Upper lobe of left lung (tissue), 6 donors: ENCODE measurements around the gene RAPGEF2. TPM values are rescaled to one million over a fixed set of nuclear protein-coding genes. Genes with fewer than 3 reads are reported as not detected.

ENCODE experiments used
- ATAC-seq, 2 donors: fragments of 200-7000 bp; cut with Tn5 transposase; one replicate each; pipeline ENCODE4 v1.9.1; 2022; ENCODE audit warnings: mild to moderate bottlenecking in 2 of 2, moderate library complexity in 2 of 2; ENCODE audit not compliant: low FRiP score in 2 of 2
- DNase-seq, 2 donors: peaks; one replicate each; pipeline ENCODE4 v3.0.0-alpha.2; 2019 to 2020
- H3K27ac ChIP-seq, 4 donors: fragments of 200-600 bp; sonication (generic); one replicate each; pipeline ENCODE4 v1.5.1; 2016 to 2019
- H3K27me3 ChIP-seq, 4 donors: fragments of 200-600 bp; sonication (generic); one replicate each; pipeline ENCODE4 v1.5.1; 2017 to 2019
- H3K36me3 ChIP-seq, 4 donors: fragments of 200-600 bp; sonication (generic); one replicate each; pipeline ENCODE4 v1.5.1; 2016 to 2019
- H3K4me1 ChIP-seq, 4 donors: fragments of 200-600 bp; sonication (generic); one replicate each; pipeline ENCODE4 v1.5.1; 2018 to 2019
- H3K4me3 ChIP-seq, 4 donors: fragments of 200-600 bp; sonication (generic); one replicate each; pipeline ENCODE4 v1.5.1; 2017 to 2019; ENCODE audit warnings: mild to moderate bottlenecking in 2 of 4, moderate library complexity in 1 of 4
- H3K9me3 ChIP-seq, 4 donors: fragments of 200-600 bp; sonication (generic); one replicate each; pipeline ENCODE4 v1.5.1; 2018 to 2019
- EP300 ChIP-seq, 4 donors: sonication (generic); formaldehyde crosslinking; IDR thresholded peaks; one replicate each; pipeline ENCODE4 v1.5.1; 2017; ENCODE audit warnings: antibody characterized with exemption in 4 of 4, control low read depth in 2 of 4
- POLR2A ChIP-seq, 4 donors: fragments of 450-650 bp; IDR thresholded peaks; one replicate each; pipeline ENCODE4 v1.5.1; 2016 to 2017; ENCODE audit warnings: antibody characterized with exemption in 4 of 4, mild to moderate bottlenecking in 2 of 4
- POLR2AphosphoS5 ChIP-seq, 2 donors: sonication (generic); formaldehyde crosslinking; IDR thresholded peaks; one replicate each; pipeline ENCODE4 v1.5.1; 2017; ENCODE audit warnings: antibody characterized with exemption in 2 of 2
- WGBS, 2 donors: methylation state at CpG; one replicate each; pipeline ENCODE4 v1.1.5; 2017 to 2018; 5-methylcytosine and 5-hydroxymethylcytosine counted together
- total RNA-seq, 6 donors: library from RNA; depleted of rRNA in 4 of 6; stranded (reverse); fragments of >200 nt in 4 of 6; gene quantifications; one replicate each; pipeline versions ENCODE4 v1.1.0 to v1.2.1, GENCODE V29; 2016 to 2021
- TF ChIP-seq, protein P1 (sequence below), 6 experiments: fragments of 450-650 bp in 4 of 6; fragments of 200-600 bp in 2 of 6; sonication (generic) in 2 of 6; IDR thresholded peaks; one replicate each; pipeline ENCODE4 v1.5.1; 2016 to 2019; ENCODE audit warnings: antibody characterized with exemption in 6 of 6
- donor health status: DM: no; HTN: no; CAD: no; lungs with moderate emphysema.
- donor health status: DM: no; HTN: yes; CAD: no; lungs with severe emphysema.

The RAPGEF2 gene
- total RNA-seq, 6 donors from 2014 or later, result 53.3 to 122 (median 66.3) TPM

DNA sequence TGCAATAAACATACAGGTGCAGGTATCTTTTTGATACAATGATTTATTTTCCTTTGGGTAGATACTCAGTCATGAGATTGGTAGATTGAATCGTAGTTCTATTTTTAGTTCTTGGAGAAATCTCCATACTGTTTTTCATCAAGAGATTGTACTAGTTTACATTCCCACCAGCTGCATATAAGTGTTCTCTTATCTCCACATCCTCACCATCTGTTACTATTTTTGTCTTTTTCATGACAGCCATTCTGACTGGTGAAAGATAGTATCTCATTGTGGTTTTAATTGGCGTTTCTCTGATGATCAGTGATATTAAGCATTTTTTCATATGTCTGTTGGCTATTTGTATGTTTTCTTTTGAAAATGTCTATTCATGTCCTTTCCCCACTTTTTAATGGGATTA lies 202.2 kb downstream of the RAPGEF2 start:
- Histone ChIP-seq H3K4me3 (no peak overlapping the region), H3K9me3 (no peaks in the 10 kb centered on the region), H3K27ac (no peak overlapping the region), H3K27me3 (no peaks in the 10 kb centered on the region), H3K36me3 (peaks cover 0 to 4% (median 0%) of the 10 kb centered on the region in 4 donors), H3K4me1 (peaks cover 0 to 12% (median 0%) of the 10 kb centered on the region in 4 donors)
- TF ChIP-seq, protein P1, sequence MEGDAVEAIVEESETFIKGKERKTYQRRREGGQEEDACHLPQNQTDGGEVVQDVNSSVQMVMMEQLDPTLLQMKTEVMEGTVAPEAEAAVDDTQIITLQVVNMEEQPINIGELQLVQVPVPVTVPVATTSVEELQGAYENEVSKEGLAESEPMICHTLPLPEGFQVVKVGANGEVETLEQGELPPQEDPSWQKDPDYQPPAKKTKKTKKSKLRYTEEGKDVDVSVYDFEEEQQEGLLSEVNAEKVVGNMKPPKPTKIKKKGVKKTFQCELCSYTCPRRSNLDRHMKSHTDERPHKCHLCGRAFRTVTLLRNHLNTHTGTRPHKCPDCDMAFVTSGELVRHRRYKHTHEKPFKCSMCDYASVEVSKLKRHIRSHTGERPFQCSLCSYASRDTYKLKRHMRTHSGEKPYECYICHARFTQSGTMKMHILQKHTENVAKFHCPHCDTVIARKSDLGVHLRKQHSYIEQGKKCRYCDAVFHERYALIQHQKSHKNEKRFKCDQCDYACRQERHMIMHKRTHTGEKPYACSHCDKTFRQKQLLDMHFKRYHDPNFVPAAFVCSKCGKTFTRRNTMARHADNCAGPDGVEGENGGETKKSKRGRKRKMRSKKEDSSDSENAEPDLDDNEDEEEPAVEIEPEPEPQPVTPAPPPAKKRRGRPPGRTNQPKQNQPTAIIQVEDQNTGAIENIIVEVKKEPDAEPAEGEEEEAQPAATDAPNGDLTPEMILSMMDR (IDR thresholded peaks at IDR 0.05), result no peak
- TF ChIP-seq EP300 (IDR thresholded peaks at IDR 0.05) (no peak), POLR2AphosphoS5 (IDR thresholded peaks at IDR 0.05) (no peak), POLR2A (IDR thresholded peaks at IDR 0.05) (no peak)
- ATAC-seq, result no peak
- no peak for DNase-seq
- 86 to 94% methylated on average over 2 of the region's 2 CpGs for WGBS, 2 donors

DNA sequence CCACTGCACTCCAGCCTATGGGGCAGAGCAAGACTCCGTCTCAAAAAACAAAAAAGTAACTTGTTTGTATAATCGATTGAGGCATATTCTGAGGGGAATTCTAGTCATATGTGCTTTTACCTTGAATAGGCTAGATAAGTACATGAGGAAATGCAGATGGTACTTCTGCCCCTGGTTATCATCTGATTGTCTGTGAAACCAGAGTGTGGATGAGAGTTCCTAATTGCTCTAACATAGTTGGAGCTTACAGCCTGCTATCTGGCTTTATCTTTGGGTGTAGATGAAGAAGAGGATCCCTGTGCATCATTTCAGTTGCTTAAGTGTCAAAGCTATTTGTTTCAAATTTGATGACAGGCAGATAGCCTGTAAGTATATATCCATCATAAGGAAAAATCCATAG lies 205.1 kb downstream of the RAPGEF2 start:
- no peaks in the 10 kb centered on the region for H3K27me3 ChIP-seq
- no peaks in the 10 kb centered on the region for H3K9me3 ChIP-seq
- TF ChIP-seq POLR2A (IDR thresholded peaks at IDR 0.05) (no peak), POLR2AphosphoS5 (IDR thresholded peaks at IDR 0.05) (no peak), EP300 (IDR thresholded peaks at IDR 0.05) (no peak)
- TF ChIP-seq, protein P1 (IDR thresholded peaks at IDR 0.05), result no peak
- H3K27ac ChIP-seq, result no peak overlapping the region
- no peak overlapping the region for H3K4me3 ChIP-seq
- 95 to 98% methylated on average over 2 of the region's 2 CpGs for WGBS, 2 donors
- peaks cover 0 to 4% (median 0%) of the 10 kb centered on the region in 4 donors for H3K36me3 ChIP-seq
- DNase-seq, result no peak
- peaks cover 0 to 20% (median 7%) of the 10 kb centered on the region in 4 donors for H3K4me1 ChIP-seq
- no peak for ATAC-seq

- TF ChIP-seq POLR2A (IDR thresholded peaks at IDR 0.05) (no peak), POLR2AphosphoS5 (IDR thresholded peaks at IDR 0.05) (no peak), EP300 (IDR thresholded peaks at IDR 0.05) (no peak)
- TF ChIP-seq, protein P1 (IDR thresholded peaks at IDR 0.05), result no peak
- H3K27ac ChIP-seq, result no peak overlapping the region
- H3K9me3 ChIP-seq, result no peaks in the 10 kb centered on the region
- H3K4me3 ChIP-seq, result no peak overlapping the region
- peaks cover 0 to 4% (median 0%) of the 10 kb centered on the region in 4 donors for H3K36me3 ChIP-seq
- peaks cover 0 to 20% (median 7%) of the 10 kb centered on the region in 4 donors for H3K4me1 ChIP-seq
- no peak for DNase-seq
- WGBS, 2 donors, result 58 to 66% methylated on average over 4 of the region's 4 CpGs
- ATAC-seq, result no peak
- no peaks in the 10 kb centered on the region for H3K27me3 ChIP-seq
These were observed 205.9 kb downstream of the RAPGEF2 start for GRCh38 chr4:159308566-159309340.

DNA sequence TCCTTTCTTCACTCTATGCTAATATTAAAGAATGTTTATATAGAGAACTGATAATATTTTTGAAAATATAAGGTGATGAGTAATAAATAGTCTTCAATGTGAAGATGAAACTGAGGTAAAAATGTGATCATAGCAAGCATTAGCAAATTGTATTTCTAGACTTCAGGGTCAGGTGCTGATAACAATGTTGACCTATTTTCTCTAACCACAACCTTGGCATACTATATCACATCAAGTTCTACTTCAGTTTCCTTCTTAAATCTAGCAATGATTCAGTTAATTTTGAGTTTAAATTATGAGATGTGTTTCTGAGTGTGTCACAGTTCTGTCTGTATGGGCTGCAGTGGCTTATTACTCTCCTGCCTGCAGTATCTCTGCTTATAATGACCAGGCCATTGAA lies 209.4 kb downstream of the RAPGEF2 start:
- ATAC-seq, result no peak
- H3K9me3 ChIP-seq, result no peaks in the 10 kb centered on the region

More for the DNA sequence above, 209.4 kb downstream of the RAPGEF2 start:
- no peak for DNase-seq
- TF ChIP-seq, protein P1 (IDR thresholded peaks at IDR 0.05), result no peak
- no peak for TF ChIP-seq EP300 (IDR thresholded peaks at IDR 0.05)
- no peak for TF ChIP-seq POLR2A (IDR thresholded peaks at IDR 0.05)
- TF ChIP-seq POLR2AphosphoS5 (IDR thresholded peaks at IDR 0.05), result no peak
- peaks cover 0 to 20% (median 7%) of the 10 kb centered on the region in 4 donors for H3K4me1 ChIP-seq
- H3K27me3 ChIP-seq, result no peaks in the 10 kb centered on the region
- no peak overlapping the region for H3K27ac ChIP-seq
- H3K36me3 ChIP-seq, result peaks cover 0 to 13% (median 8%) of the 10 kb centered on the region in 4 donors
- no peak overlapping the region for H3K4me3 ChIP-seq
